Endothelial cell of umbilical vein (primary cell): Measurements from ENCODE around the gene C17orf100. TPM values are rescaled to one million over a fixed set of nuclear protein-coding genes. Genes with fewer than 3 reads are reported as not detected.

ENCODE experiments used
- BruUV-seq: library from RNA; stranded (reverse); fragments of 400-500 nt; replicated peaks from 2 replicates; lab custom pipeline; 2021; lab: Mats Ljungman, UMichigan
- CTCF ChIA-PET: fragments of 300-600, 350-600 bp; sonication (Branson Sonifier 250); formaldehyde crosslinking; loops from one replicate; lab custom pipeline; 2021; ENCODE audit warnings: antibody characterized with exemption, inconsistent platforms; lab: Charles Lee
- POLR2A ChIA-PET: fragments of 300-600, 350-600 bp; sonication (Branson Sonifier 250); formaldehyde crosslinking; loops from one replicate; lab custom pipeline; 2021; ENCODE audit warnings: antibody characterized with exemption, inconsistent platforms; lab: Charles Lee
- DNase-seq: peaks from one replicate; pipeline ENCODE4 v3.0.0-alpha.2; 2011; ENCODE audit warnings: low read depth, low spot score
- FAIRE-seq: peaks from 2 replicates; lab custom pipeline; 2011; peaks lifted over from hg19 to GRCh38; lab: Jason Lieb, UNC
- H2AFZ ChIP-seq: 2 replicates; pipeline ENCODE4 v1.6.0; 2012; ENCODE audit warnings: low read depth, low read length, control low read depth, inconsistent platforms
- H3K27ac ChIP-seq: 2 replicates; pipeline ENCODE4 v1.5.1; 2011; ENCODE audit warnings: low read depth, mild to moderate bottlenecking, control low read depth, low read length, moderate library complexity; ENCODE audit not compliant: insufficient read depth
- H3K27me3 ChIP-seq, 2 experiments: 2 replicates each; pipeline versions ENCODE4 v1.6.0 to v1.6.1; 2011; ENCODE audit warnings: low read length in 2 of 2, mixed read lengths in 1 of 2; ENCODE audit not compliant: control insufficient read depth in 2 of 2, insufficient read depth in 2 of 2
- H3K36me3 ChIP-seq, 2 experiments: 2 replicates in 1 of 2; 3 replicates in 1 of 2; pipeline ENCODE4 v1.5.1; 2011; ENCODE audit warnings: low read length in 2 of 2, mild to moderate bottlenecking in 1 of 2, moderate library complexity in 1 of 2; ENCODE audit not compliant: control insufficient read depth in 2 of 2, insufficient read depth in 2 of 2; ENCODE audit errors: extremely low read depth in 1 of 2
- H3K4me1 ChIP-seq: 3 replicates; pipeline ENCODE4 v1.5.1; 2011; ENCODE audit warnings: mild to moderate bottlenecking, low read length; ENCODE audit not compliant: control insufficient read depth, insufficient read depth; ENCODE audit errors: extremely low read depth
- H3K4me2 ChIP-seq: 2 replicates; pipeline ENCODE4 v1.6.1; 2011; ENCODE audit warnings: low read length, control low read depth, mixed read lengths; ENCODE audit not compliant: insufficient read depth
- H3K4me3 ChIP-seq, 3 experiments: fragments of 200-600 bp in 1 of 3; sonication (generic), shearing (Covaris generic) in 1 of 3; replicated peaks in 1 of 3; 2 replicates each; pipeline ENCODE4 v1.5.1; 2011 to 2016; ENCODE audit warnings: control low read depth in 3 of 3, low read length in 3 of 3, mild to moderate bottlenecking in 2 of 3, inconsistent platforms in 1 of 3, low read depth in 1 of 3, moderate library complexity in 1 of 3; ENCODE audit not compliant: insufficient read depth in 1 of 3
- H3K79me2 ChIP-seq: 2 replicates; pipeline ENCODE4 v1.6.0; 2012; ENCODE audit warnings: low read length, inconsistent platforms; ENCODE audit not compliant: control insufficient read depth, insufficient read depth
- H3K9ac ChIP-seq: replicated peaks from 2 replicates; pipeline ENCODE3; 2011; ENCODE audit warnings: low read length, control low read depth; ENCODE audit not compliant: insufficient read depth; ENCODE audit errors: extremely low read depth
- H3K9me1 ChIP-seq: replicated peaks from 3 replicates; pipeline ENCODE4 v1.6.0; 2011; ENCODE audit warnings: mild to moderate bottlenecking, low read length; ENCODE audit not compliant: control insufficient read depth, insufficient read depth; ENCODE audit errors: extremely low read depth
- H3K9me3 ChIP-seq: replicated peaks from 2 replicates; pipeline ENCODE4 v1.5.1; 2012; ENCODE audit warnings: low read length, inconsistent platforms; ENCODE audit not compliant: control insufficient read depth, insufficient read depth
- H4K20me1 ChIP-seq: replicated peaks from 2 replicates; pipeline ENCODE3; 2011; ENCODE audit warnings: mild to moderate bottlenecking, low read length; ENCODE audit not compliant: control insufficient read depth, insufficient read depth; ENCODE audit errors: extremely low read depth
- EZH2 ChIP-seq: IDR thresholded peaks from 2 replicates; pipeline ENCODE4 v1.6.1; 2012; ENCODE audit warnings: borderline replicate concordance, low read depth, mild to moderate bottlenecking, moderate library complexity, low read length, inconsistent platforms; ENCODE audit not compliant: severe bottlenecking
- FOS ChIP-seq: IDR thresholded peaks from 2 replicates; pipeline ENCODE4 v1.6.1; 2011; ENCODE audit warnings: mild to moderate bottlenecking, low read length, moderate library complexity, borderline replicate concordance; ENCODE audit not compliant: insufficient read depth
- GATA2 ChIP-seq: IDR thresholded peaks from 2 replicates; pipeline ENCODE4 v1.7.0; 2011; ENCODE audit warnings: low read depth, mild to moderate bottlenecking, moderate library complexity, mixed read lengths, low read length; ENCODE audit not compliant: insufficient read length, insufficient read depth
- JUN ChIP-seq: IDR thresholded peaks from 2 replicates; pipeline ENCODE4 v1.6.1; 2011; ENCODE audit warnings: borderline replicate concordance, low read depth; ENCODE audit not compliant: insufficient read length, insufficient read depth
- MYC ChIP-seq: IDR thresholded peaks from one replicate; pipeline ENCODE4 v1.6.1; 2011; ENCODE audit warnings: mild to moderate bottlenecking, low read depth, low read length
- POLR2AphosphoS5 ChIP-seq: IDR thresholded peaks from 2 replicates; pipeline ENCODE4 v1.6.1; 2012; ENCODE audit warnings: low read depth, mild to moderate bottlenecking, control low read depth, low read length, moderate library complexity; ENCODE audit not compliant: insufficient read depth
- dilution Hi-C: fragments of 300-500 bp; cut with MboI; formaldehyde crosslinking; loops from one replicate; pipeline ENCODE4 v1.15.0; 2019; ENCODE audit warnings: low sequenced_read_pairs; ENCODE audit not compliant: extremely low pct_ligation_motif_present
- intact Hi-C: fragments of 100-400 bp; cut with micrococcal nuclease; formaldehyde crosslinking; loops from one replicate; pipeline ENCODE4 v1.10.0; 2022
- polyA plus RNA-seq, 4 experiments: library from polyadenylated mRNA; depleted of rRNA in 3 of 4; stranded (reverse) in 3 of 4; unstranded in 1 of 4; fragments of >200 nt; gene quantifications; 2 replicates each; pipeline versions ENCODE4 v1.2.1 to v1.2.3, GENCODE V29; 2011 to 2012; ENCODE audit warnings: missing spikeins in 1 of 4
- total RNA-seq: library from RNA; stranded (reverse); gene quantifications from 2 replicates; pipeline ENCODE4 v1.2.3, GENCODE V29; 2021
- TF ChIP-seq, protein P1 (sequence below), 2 donors: IDR thresholded peaks; 1 replicate in 1 of 2; 2 replicates in 1 of 2; pipeline ENCODE4 v1.5.1; 2011; ENCODE audit warnings: low read length in 2 of 2, mild to moderate bottlenecking in 2 of 2, moderate library complexity in 2 of 2, control low read depth in 1 of 2, inconsistent platforms in 1 of 2, low read depth in 1 of 2; ENCODE audit not compliant: insufficient read depth in 1 of 2; ENCODE audit errors: extremely low read depth in 1 of 2
- TF ChIP-seq, protein P2 (sequence below): IDR thresholded peaks from 2 replicates; pipeline ENCODE4 v1.6.1; 2011; ENCODE audit not compliant: insufficient read depth, insufficient read length

Gene C17orf100
- total and polyA plus RNA-seq, 2 donors (not counting 3 experiments of a cell fraction or from before 2014, with no cell fraction given) = 0.99 to 1.4 TPM

DNA sequence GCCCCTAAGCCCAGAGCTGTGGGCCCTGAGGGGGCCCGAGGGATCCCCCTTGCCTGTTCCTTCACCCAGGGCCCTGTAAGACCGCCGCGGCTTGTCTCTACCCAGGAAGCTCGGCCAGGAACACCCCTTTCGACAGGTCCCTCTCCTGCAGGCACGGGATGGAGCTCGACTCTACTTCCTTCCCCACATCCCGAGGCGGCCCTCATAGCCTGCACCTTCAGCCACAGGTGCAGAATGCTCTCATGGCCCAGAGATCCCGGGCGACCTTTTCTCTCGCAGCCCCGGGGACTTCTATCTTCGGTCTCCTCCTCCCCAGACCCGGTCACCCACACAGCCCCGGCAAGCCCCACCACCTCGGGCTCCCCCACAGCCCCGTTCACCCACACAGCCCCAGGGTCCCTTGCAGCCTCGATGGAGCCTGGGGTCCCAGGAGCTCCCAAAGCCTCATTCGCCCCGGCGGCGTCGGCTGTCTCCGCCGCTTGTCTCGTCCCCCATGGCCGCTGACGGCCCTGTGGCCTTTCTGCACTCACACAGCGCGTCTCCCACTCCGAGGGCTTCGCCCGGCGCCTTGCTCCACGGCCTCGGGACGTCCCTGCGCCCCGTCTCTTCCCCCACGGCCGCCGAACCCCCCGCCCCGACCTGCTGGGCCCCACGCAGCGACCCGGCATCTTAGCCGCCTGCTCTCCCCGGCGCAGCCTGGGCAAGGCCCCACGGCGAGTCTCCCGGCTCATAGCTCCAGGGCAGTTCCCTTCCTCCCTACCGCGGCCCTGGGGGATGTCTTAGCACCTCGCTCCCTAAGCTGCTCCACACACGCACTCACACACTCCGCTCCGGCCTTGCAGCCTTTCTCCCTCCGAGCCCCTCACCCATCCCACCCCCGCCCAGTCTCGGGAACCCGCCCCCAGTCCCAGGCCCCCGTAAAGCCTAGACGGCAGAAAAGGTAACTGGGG lies 11.7 kb upstream of the C17orf100 start:
- peak overlapping the region; percentile 68 for H3K9ac ChIP-seq
- H3K27ac ChIP-seq = peak overlapping the region; percentile 83
- DNase-seq (peak; percentile 7), FAIRE-seq (no peak)
- H2AFZ ChIP-seq = peak overlapping the region; percentile 99
- no peaks in the 10 kb centered on the region for H4K20me1 ChIP-seq
- dilution Hi-C loops (no loop called here), intact Hi-C loops (loop anchor here (1.0 to 10.0 kb wide), 5 partner anchors 11 to 1055 kb away; partner anchors contain the start of genes C17orf100, MED31 and NLRP1)
- peaks cover 5% of the 10 kb centered on the region in 2 experiments for H3K36me3 ChIP-seq
- no peaks in the 10 kb centered on the region for H3K9me1 ChIP-seq
- peaks cover 33% of the 10 kb centered on the region for H3K79me2 ChIP-seq
- ChIA-PET POLR2A (no interaction called here), CTCF (interaction anchor here (1.0 to 5.2 kb wide), 3 partner anchors 13 to 193 kb away, joined by 3 to 38 read pairs (median 3); no protein-coding TSS in a partner anchor)
- H3K27me3 ChIP-seq = no peaks in the 10 kb centered on the region
- no peaks in the 10 kb centered on the region for H3K9me3 ChIP-seq
- peaks cover 15% of the 10 kb centered on the region for H3K4me1 ChIP-seq
- H3K4me3 ChIP-seq = peak overlapping the region; percentile 44 to 86 (median 70)
- TF ChIP-seq, protein P1, sequence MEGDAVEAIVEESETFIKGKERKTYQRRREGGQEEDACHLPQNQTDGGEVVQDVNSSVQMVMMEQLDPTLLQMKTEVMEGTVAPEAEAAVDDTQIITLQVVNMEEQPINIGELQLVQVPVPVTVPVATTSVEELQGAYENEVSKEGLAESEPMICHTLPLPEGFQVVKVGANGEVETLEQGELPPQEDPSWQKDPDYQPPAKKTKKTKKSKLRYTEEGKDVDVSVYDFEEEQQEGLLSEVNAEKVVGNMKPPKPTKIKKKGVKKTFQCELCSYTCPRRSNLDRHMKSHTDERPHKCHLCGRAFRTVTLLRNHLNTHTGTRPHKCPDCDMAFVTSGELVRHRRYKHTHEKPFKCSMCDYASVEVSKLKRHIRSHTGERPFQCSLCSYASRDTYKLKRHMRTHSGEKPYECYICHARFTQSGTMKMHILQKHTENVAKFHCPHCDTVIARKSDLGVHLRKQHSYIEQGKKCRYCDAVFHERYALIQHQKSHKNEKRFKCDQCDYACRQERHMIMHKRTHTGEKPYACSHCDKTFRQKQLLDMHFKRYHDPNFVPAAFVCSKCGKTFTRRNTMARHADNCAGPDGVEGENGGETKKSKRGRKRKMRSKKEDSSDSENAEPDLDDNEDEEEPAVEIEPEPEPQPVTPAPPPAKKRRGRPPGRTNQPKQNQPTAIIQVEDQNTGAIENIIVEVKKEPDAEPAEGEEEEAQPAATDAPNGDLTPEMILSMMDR (IDR thresholded peaks at IDR 0.05; ENCODE audit: extremely low read depth in 1 of 2, insufficient read depth in 1 of 2, low read depth in 1 of 2, low read length in 2 of 2) = no peak
- TF ChIP-seq POLR2AphosphoS5 (no peak), JUN (no peak), GATA2 (no peak), EZH2 (no peak), FOS (no peak), MYC (no peak)
- TF ChIP-seq, protein P2, sequence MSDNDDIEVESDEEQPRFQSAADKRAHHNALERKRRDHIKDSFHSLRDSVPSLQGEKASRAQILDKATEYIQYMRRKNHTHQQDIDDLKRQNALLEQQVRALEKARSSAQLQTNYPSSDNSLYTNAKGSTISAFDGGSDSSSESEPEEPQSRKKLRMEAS = no peak
- peak overlapping the region; percentile 91 for H3K4me2 ChIP-seq
- BruUV-seq = no TSS peak
